IMR-90 (cell line): ENCODE results near the gene PRICKLE2. TPM values are rescaled to one million over a fixed set of nuclear protein-coding genes. Genes with fewer than 3 reads are reported as not detected.

Source experiments
- ATAC-seq: fragments of 200-7000 bp; cut with Tn5 transposase; 2 replicates; pipeline ENCODE4 v1.9.1; 2020; ENCODE audit warnings: low read depth, mild to moderate bottlenecking, moderate library complexity
- BruUV-seq: library from RNA; stranded (reverse); fragments of 400-500 nt; replicated peaks from 2 replicates; lab custom pipeline; 2021; lab: Mats Ljungman, UMichigan
- CTCF ChIA-PET: fragments of 300-600 bp; formaldehyde crosslinking; extraction: SDS; loops from one replicate; lab custom pipeline; 2021; ENCODE audit warnings: antibody characterized with exemption; lab: Yijun Ruan, JAX
- POLR2A ChIA-PET: fragments of 300-600 bp; sonication (Branson Sonifier 250); formaldehyde crosslinking; loops from one replicate; lab custom pipeline; 2022; ENCODE audit warnings: antibody characterized with exemption; ENCODE audit not compliant: unreplicated experiment; lab: Charles Lee
- DNase-seq: peaks from one replicate; pipeline ENCODE4 v3.0.0; 2013
- H2AFZ ChIP-seq: replicated peaks from 2 replicates; pipeline ENCODE3; 2013; ENCODE audit warnings: low read length, mild to moderate bottlenecking; ENCODE audit not compliant: poor library complexity
- H2AK5ac ChIP-seq: 2 replicates; pipeline ENCODE4 v1.6.1; 2013; ENCODE audit warnings: low read depth, low read length, inconsistent platforms
- H2AK9ac ChIP-seq: replicated peaks from 2 replicates; pipeline ENCODE3; 2013; ENCODE audit warnings: mild to moderate bottlenecking, low read depth, low read length, moderate library complexity; ENCODE audit not compliant: poor library complexity
- H2BK120ac ChIP-seq: 2 replicates; pipeline ENCODE4 v1.6.1; 2013; ENCODE audit warnings: low read depth, low read length, inconsistent platforms
- H2BK15ac ChIP-seq: 3 replicates; pipeline ENCODE4 v1.6.1; 2013; ENCODE audit warnings: low read depth, low read length, inconsistent platforms
- H2BK20ac ChIP-seq: 2 replicates; pipeline ENCODE4 v1.6.1; 2013; ENCODE audit warnings: low read depth, mild to moderate bottlenecking, inconsistent platforms, low read length, moderate library complexity
- H2BK5ac ChIP-seq: 2 replicates; pipeline ENCODE4 v1.6.1; 2013; ENCODE audit warnings: mild to moderate bottlenecking, low read depth, low read length, inconsistent platforms; ENCODE audit not compliant: poor library complexity, severe bottlenecking
- H3K14ac ChIP-seq: replicated peaks from 2 replicates; pipeline ENCODE4 v1.6.1; 2013; ENCODE audit warnings: low read depth, low read length, inconsistent platforms
- H3K18ac ChIP-seq: 2 replicates; pipeline ENCODE4 v1.6.1; 2013; ENCODE audit warnings: low read depth, low read length, control low read depth
- H3K23ac ChIP-seq: 2 replicates; pipeline ENCODE4 v1.6.1; 2013; ENCODE audit warnings: low read depth, low read length, inconsistent platforms
- H3K27ac ChIP-seq: 2 replicates; pipeline ENCODE4 v1.5.1; 2013; ENCODE audit warnings: mild to moderate bottlenecking, control low read depth, low read length; ENCODE audit not compliant: insufficient read depth
- H3K27me3 ChIP-seq: 2 replicates; pipeline ENCODE4 v1.6.1; 2013; ENCODE audit warnings: low read length; ENCODE audit not compliant: control insufficient read depth, insufficient read depth
- H3K36me3 ChIP-seq: 2 replicates; pipeline ENCODE4 v1.6.1; 2013; ENCODE audit warnings: low read length, mixed read lengths; ENCODE audit not compliant: control insufficient read depth, insufficient read depth
- H3K4ac ChIP-seq: 2 replicates; pipeline ENCODE4 v1.6.1; 2013; ENCODE audit warnings: low read depth, low read length, inconsistent platforms
- H3K4me1 ChIP-seq: 2 replicates; pipeline ENCODE4 v1.6.1; 2013; ENCODE audit warnings: low read length, mixed read lengths; ENCODE audit not compliant: control insufficient read depth, insufficient read depth
- H3K4me2 ChIP-seq: 2 replicates; pipeline ENCODE4 v1.6.1; 2013; ENCODE audit warnings: low read depth, mild to moderate bottlenecking, control low read depth, low read length, moderate library complexity
- H3K4me3 ChIP-seq: 2 replicates; pipeline ENCODE4 v1.5.1; 2013; ENCODE audit warnings: low read depth, mild to moderate bottlenecking, control low read depth, low read length, moderate library complexity; ENCODE audit not compliant: insufficient read depth
- H3K56ac ChIP-seq: 2 replicates; pipeline ENCODE4 v1.6.1; 2013; ENCODE audit warnings: low read length, inconsistent platforms; ENCODE audit not compliant: insufficient read depth; ENCODE audit errors: extremely low read depth
- H3K79me1 ChIP-seq, 2 experiments: 2 replicates each; pipeline ENCODE4 v1.6.1; 2013; ENCODE audit warnings: low read length in 2 of 2, inconsistent platforms in 1 of 2, low read depth in 1 of 2
- H3K9ac ChIP-seq: 2 replicates; pipeline ENCODE4 v1.6.1; 2013; ENCODE audit warnings: low read depth, low read length, control low read depth
- H3K9me1 ChIP-seq: 2 replicates; pipeline ENCODE4 v1.6.1; 2013; ENCODE audit warnings: low read length, inconsistent platforms; ENCODE audit not compliant: insufficient read depth
- H3K9me3 ChIP-seq: 2 replicates; pipeline ENCODE4 v1.6.1; 2013; ENCODE audit warnings: low read length; ENCODE audit not compliant: control insufficient read depth, insufficient read depth
- H4K20me1 ChIP-seq: 2 replicates; pipeline ENCODE4 v1.6.1; 2013; ENCODE audit warnings: low read length, inconsistent platforms; ENCODE audit not compliant: insufficient read depth
- H4K5ac ChIP-seq: 2 replicates; pipeline ENCODE4 v1.6.1; 2013; ENCODE audit warnings: mild to moderate bottlenecking, low read depth, low read length, control low read depth
- H4K8ac ChIP-seq, 2 experiments: 2 replicates each; pipeline ENCODE4 v1.6.1; 2013; ENCODE audit warnings: low read depth in 2 of 2, low read length in 2 of 2, control low read depth in 1 of 2, inconsistent platforms in 1 of 2
- H4K91ac ChIP-seq: 2 replicates; pipeline ENCODE4 v1.6.1; 2013; ENCODE audit warnings: low read depth, low read length, inconsistent platforms; ENCODE audit not compliant: insufficient read depth
- BHLHE40 ChIP-seq: fragments of 150-350 bp; IDR thresholded peaks from 2 replicates; pipeline ENCODE4 v1.6.1; 2016; ENCODE audit warnings: mild to moderate bottlenecking, low read depth, low read length
- CEBPB ChIP-seq: IDR thresholded peaks from 2 replicates; pipeline ENCODE4 v1.6.1; 2012; ENCODE audit warnings: low read depth, low read length, improper control_type of control experiment
- CHD1 ChIP-seq: IDR thresholded peaks from 2 replicates; pipeline ENCODE4 v1.6.1; 2012; ENCODE audit warnings: low read depth, low read length, improper control_type of control experiment
- CTCF ChIP-seq: conservative IDR thresholded peaks from 2 replicates; pipeline ENCODE4 v1.5.1; 2012; ENCODE audit warnings: mild to moderate bottlenecking, low read depth, low read length, improper control_type of control experiment
- ELK1 ChIP-seq: fragments of 150-350 bp; IDR thresholded peaks from 2 replicates; pipeline ENCODE4 v1.6.1; 2016; ENCODE audit warnings: low read depth, mild to moderate bottlenecking, low read length, moderate library complexity, borderline replicate concordance
- FOS ChIP-seq: fragments of 150-350 bp; IDR thresholded peaks from 2 replicates; pipeline ENCODE4 v1.6.1; 2016; ENCODE audit warnings: low read depth, low read length
- MAFK ChIP-seq: IDR thresholded peaks from 2 replicates; pipeline ENCODE4 v1.6.1; 2012; ENCODE audit warnings: low read depth, low read length, improper control_type of control experiment
- MAZ ChIP-seq: IDR thresholded peaks from 2 replicates; pipeline ENCODE4 v1.6.1; 2012; ENCODE audit warnings: low read depth, mild to moderate bottlenecking, low read length, improper control_type of control experiment, moderate library complexity, borderline replicate concordance
- MXI1 ChIP-seq: IDR thresholded peaks from 2 replicates; pipeline ENCODE4 v1.6.1; 2012; ENCODE audit warnings: low read depth, mild to moderate bottlenecking, low read length, moderate library complexity, borderline replicate concordance
- NFE2L2 ChIP-seq: fragments of 150-350 bp; IDR thresholded peaks from 2 replicates; pipeline ENCODE4 v1.6.1; 2016; ENCODE audit warnings: low read depth, mild to moderate bottlenecking, low read length
- POLR2A ChIP-seq: IDR thresholded peaks from 2 replicates; pipeline ENCODE4 v1.6.1; 2012; ENCODE audit warnings: mild to moderate bottlenecking, low read depth, low read length
- RAD21 ChIP-seq: IDR thresholded peaks from 2 replicates; pipeline ENCODE4 v1.6.1; 2012; ENCODE audit warnings: low read length, improper control_type of control experiment
- RCOR1 ChIP-seq: IDR thresholded peaks from 2 replicates; pipeline ENCODE4 v1.6.1; 2012; ENCODE audit warnings: mild to moderate bottlenecking, low read length, improper control_type of control experiment; ENCODE audit not compliant: insufficient replicate concordance
- RFX5 ChIP-seq: IDR thresholded peaks from 2 replicates; pipeline ENCODE4 v1.8.0; 2012; ENCODE audit warnings: low read depth, mild to moderate bottlenecking, low read length, moderate library complexity
- SMC3 ChIP-seq: fragments of 150-350 bp; IDR thresholded peaks from 2 replicates; pipeline ENCODE4 v1.6.1; 2016; ENCODE audit warnings: low read depth, mild to moderate bottlenecking, antibody characterized with exemption, low read length, moderate library complexity
- USF2 ChIP-seq: fragments of 150-350 bp; IDR thresholded peaks from 2 replicates; pipeline ENCODE4 v1.6.1; 2017; ENCODE audit warnings: mild to moderate bottlenecking, antibody characterized with exemption, low read length, low read depth
- WGBS, 2 experiments: methylation state at CpG; one replicate each; pipeline versions ENCODE4 v1.1.5 to v1.1.7; 2013; ENCODE audit warnings: missing lambda C conversion rate in 2 of 2; ENCODE audit not compliant: insufficient read length in 1 of 2; ENCODE audit errors: extremely low coverage in 2 of 2; 5-methylcytosine and 5-hydroxymethylcytosine counted together
- dilution Hi-C: fragments of 300-500 bp; cut with HindIII; formaldehyde crosslinking; loops from one replicate; pipeline ENCODE4 v1.14.3; 2018; ENCODE audit warnings: low sequenced_read_pairs; ENCODE audit not compliant: unreplicated experiment
- in situ Hi-C: fragments of 300-500 bp; cut with MboI; formaldehyde crosslinking; loops from 3 replicates; pipeline ENCODE4 v1.14.3; 2019; ENCODE audit warnings: low sequenced_read_pairs, inconsistent platforms, mixed read lengths
- intact Hi-C: fragments of 100-400 bp; cut with micrococcal nuclease; formaldehyde crosslinking; loops from 2 replicates; pipeline ENCODE4 v1.10.0; 2022
- polyA plus RNA-seq, 3 experiments: library from polyadenylated mRNA; depleted of rRNA; stranded (reverse); fragments of >200 nt; gene quantifications; 2 replicates each; pipeline ENCODE4 v1.2.3, GENCODE V29; 2012; ENCODE audit warnings: low replicate concordance in 1 of 3
- total RNA-seq: library from RNA; depleted of rRNA; stranded (reverse); fragments of >200 nt; gene quantifications from 2 replicates; pipeline ENCODE4 v1.2.3, GENCODE V29; 2012

Gene PRICKLE2
- total and polyA plus RNA-seq, 2 of the 4 experiments (the other 2 are of a cell fraction), result 4.1 to 14.2 TPM

GRCh38 chr3:64145438-64145837, 79.8 kb downstream of the PRICKLE2 start:
- H4K8ac ChIP-seq, result no peak overlapping the region; a peak in 1 of 4 replicates
- no peak overlapping the region for H2BK5ac ChIP-seq
- peaks cover 42% of the 10 kb centered on the region for H3K36me3 ChIP-seq
- H3K56ac ChIP-seq, result no peak overlapping the region
- no TSS peak for BruUV-seq
- POLR2A ChIA-PET, result no interaction called here
- H2AFZ ChIP-seq, result no peak overlapping the region
- dilution Hi-C loops (no loop called here), intact Hi-C loops (no loop called here), in situ Hi-C loops (no loop called here)
- no peak overlapping the region for H3K4me3 ChIP-seq
- H2BK120ac ChIP-seq, result no peak overlapping the region
- no peaks in the 10 kb centered on the region for H3K9me3 ChIP-seq
- H2BK20ac ChIP-seq, result no peak overlapping the region
- H3K27me3 ChIP-seq, result no peaks in the 10 kb centered on the region
- no peak overlapping the region for H4K91ac ChIP-seq
- H2AK5ac ChIP-seq, result no peak overlapping the region; the same call in 1 of the 2 replicates
- H3K9ac ChIP-seq, result no peak overlapping the region
- no peak overlapping the region for H3K23ac ChIP-seq
- CTCF ChIA-PET, result no interaction called here
- H3K4me2 ChIP-seq, result no peak overlapping the region
- no peak overlapping the region for H3K4ac ChIP-seq
- H3K18ac ChIP-seq, result no peak overlapping the region
- DNase-seq (no peak), ATAC-seq (no peak)
- H4K20me1 ChIP-seq, result peaks cover 6% of the 10 kb centered on the region
- no peak overlapping the region for H3K27ac ChIP-seq
- no peak overlapping the region for H2AK9ac ChIP-seq
- no peak overlapping the region for H4K5ac ChIP-seq
- no peak overlapping the region for H3K14ac ChIP-seq
- H2BK15ac ChIP-seq, result no peak overlapping the region
- H3K9me1 ChIP-seq, result peaks cover 28% of the 10 kb centered on the region
- no peak for TF ChIP-seq POLR2A
- no peak for TF ChIP-seq CTCF
- TF ChIP-seq FOS, result no peak
- no peak for TF ChIP-seq MXI1
- no peak for TF ChIP-seq RAD21
- TF ChIP-seq NFE2L2, result no peak
- no peak for TF ChIP-seq MAZ
- no peak for TF ChIP-seq CEBPB
- no peak for TF ChIP-seq MAFK
- no peak for TF ChIP-seq BHLHE40
- no peak for TF ChIP-seq RFX5
- TF ChIP-seq CHD1, result no peak
- TF ChIP-seq ELK1, result no peak
- TF ChIP-seq SMC3, result no peak
- no peak for TF ChIP-seq RCOR1
- no peak for TF ChIP-seq USF2
- WGBS, 2 experiments, result no CpG with 5 or more reads among the region's 2 CpGs
- H3K4me1 ChIP-seq, result peaks cover 19% of the 10 kb centered on the region
- H3K79me1 ChIP-seq, result peaks cover 35 to 76% of the 10 kb centered on the region in 2 experiments
